Measurements from ENCODE around the gene PHLDB2. TPM values are rescaled to one million over a fixed set of nuclear protein-coding genes. Genes with fewer than 3 reads are reported as not detected.

The PHLDB2 gene
- total and polyA plus RNA-seq, 2 of the 4 experiments (the other 2 are of a cell fraction) = 10.6 to 28.7 TPM

DNA sequence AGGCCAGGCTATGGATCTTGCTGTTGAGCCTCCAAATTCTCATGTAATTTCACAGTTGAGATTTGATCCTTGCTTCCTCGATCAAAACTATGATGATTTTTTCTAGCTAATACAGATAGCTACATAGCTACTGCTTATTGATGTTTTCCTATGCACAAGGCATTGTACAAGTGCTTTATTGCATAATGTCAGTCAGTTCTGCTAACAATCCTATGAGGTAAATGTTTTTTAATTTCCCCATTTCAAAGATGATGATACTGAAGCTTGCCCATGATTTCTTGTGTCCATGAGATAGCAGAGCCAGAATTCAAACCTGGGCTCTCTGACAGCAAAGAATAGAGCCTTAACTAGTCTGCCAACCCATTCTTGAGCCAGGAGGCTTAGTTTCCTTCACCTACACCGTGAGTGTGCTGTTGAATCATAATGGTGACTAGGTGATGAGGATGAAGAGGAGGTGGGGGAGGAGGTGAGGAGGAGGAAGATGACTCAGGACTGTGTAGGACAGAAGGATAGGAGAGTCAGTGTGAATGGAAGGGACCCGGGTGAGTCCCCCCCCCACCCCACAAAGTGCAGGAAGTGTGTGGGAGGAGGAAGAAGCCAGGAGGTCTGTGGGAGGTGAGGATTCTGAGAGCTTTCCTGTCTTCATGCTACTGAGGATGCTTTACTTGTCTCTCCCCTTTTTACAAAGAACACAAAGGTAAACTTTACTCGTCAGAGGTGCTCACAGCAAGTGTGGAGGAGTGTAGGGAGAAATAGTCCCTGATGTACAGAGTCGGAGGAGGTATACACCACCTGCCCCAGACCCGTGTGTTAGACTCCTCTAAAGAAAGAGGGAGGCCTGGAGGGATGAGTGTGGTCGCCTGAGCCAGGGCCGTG, 143.3 kb downstream of the PHLDB2 start:
- no peak overlapping the region; the same call in 1 of the 2 replicates for H2BK20ac ChIP-seq (ENCODE audit: low read depth, low read length)
- no peak overlapping the region; a peak in 1 of 4 replicates for H4K8ac ChIP-seq (ENCODE audit: low read depth in 2 of 2, low read length in 2 of 2)
- H3K56ac ChIP-seq (ENCODE audit: extremely low read depth, insufficient read depth, low read length) = no peak overlapping the region
- H3K4me3 ChIP-seq (ENCODE audit: insufficient read depth, low read depth, low read length) = no peak overlapping the region
- intact Hi-C loops (cut with micrococcal nuclease) (no loop called here), dilution Hi-C loops (cut with HindIII; ENCODE audit: low sequenced_read_pairs, unreplicated experiment) (no loop called here), in situ Hi-C loops (cut with MboI; ENCODE audit: low sequenced_read_pairs) (no loop called here)
- H3K14ac ChIP-seq (replicated peaks; ENCODE audit: low read depth, low read length) = no peak overlapping the region
- ATAC-seq (ENCODE audit: low read depth) (no peak), DNase-seq (peak; percentile 81)
- H2BK120ac ChIP-seq (ENCODE audit: low read depth, low read length) = no peak overlapping the region; the same call in 1 of the 2 replicates
- H3K9me3 ChIP-seq (ENCODE audit: control insufficient read depth, insufficient read depth, low read length) = no peaks in the 10 kb centered on the region
- no peak overlapping the region for H2AK9ac ChIP-seq (replicated peaks; ENCODE audit: low read depth, low read length, poor library complexity)
- H4K20me1 ChIP-seq (ENCODE audit: insufficient read depth, low read length) = no peaks in the 10 kb centered on the region
- H3K36me3 ChIP-seq (ENCODE audit: control insufficient read depth, insufficient read depth, low read length) = no peaks in the 10 kb centered on the region
- ChIA-PET CTCF (interaction anchor here (0.7 to 1.4 kb wide), 3 partner anchors 11 to 41 kb away, joined by 3 read pairs; no protein-coding TSS in a partner anchor), POLR2A (ENCODE audit: unreplicated experiment) (no interaction called here)
- no peaks in the 10 kb centered on the region for H3K79me1 ChIP-seq (ENCODE audit: low read depth in 1 of 2, low read length in 2 of 2)
- H2BK5ac ChIP-seq (ENCODE audit: low read depth, low read length, poor library complexity, severe bottlenecking) = no peak overlapping the region
- WGBS, 2 experiments (ENCODE audit: extremely low coverage in 2 of 2, insufficient read length in 1 of 2) = 80% methylated on average over 2 of the region's 8 CpGs; no CpG with 5 or more reads in 1 of the 2 experiments
- H4K91ac ChIP-seq (ENCODE audit: insufficient read depth, low read depth, low read length) = no peak overlapping the region
- peaks cover 6% of the 10 kb centered on the region for H3K4me1 ChIP-seq (ENCODE audit: control insufficient read depth, insufficient read depth, low read length)
- BruUV-seq (replicated peaks) = no TSS peak
- TF ChIP-seq NFE2L2 (IDR thresholded peaks at IDR 0.05; ENCODE audit: low read depth, low read length) = no peak
- TF ChIP-seq CEBPB (IDR thresholded peaks at IDR 0.05; ENCODE audit: low read depth, low read length) = peak; percentile 57; the same call in 1 of the 2 replicates
- 0 out of 2 replicates have a peak, but pooled peaks have one; percentile 40 for TF ChIP-seq MAZ (IDR thresholded peaks at IDR 0.05; ENCODE audit: borderline replicate concordance, low read depth, low read length)
- no peak for TF ChIP-seq RCOR1 (IDR thresholded peaks at IDR 0.05; ENCODE audit: insufficient replicate concordance, low read length)
- TF ChIP-seq BHLHE40 (IDR thresholded peaks at IDR 0.05; ENCODE audit: low read depth, low read length) = peak; percentile 36; the same call in 1 of the 2 replicates
- TF ChIP-seq FOS (IDR thresholded peaks at IDR 0.05; ENCODE audit: low read depth, low read length) = peak; percentile 65; the same call in 1 of the 2 replicates
- TF ChIP-seq POLR2A (IDR thresholded peaks at IDR 0.05; ENCODE audit: low read depth, low read length) = no peak
- no peak for TF ChIP-seq RAD21 (IDR thresholded peaks at IDR 0.05; ENCODE audit: low read length)
- TF ChIP-seq MAFK (IDR thresholded peaks at IDR 0.05; ENCODE audit: low read depth, low read length) = no peak
- no peak for TF ChIP-seq RFX5 (IDR thresholded peaks at IDR 0.05; ENCODE audit: low read depth, low read length)
- H3K4ac ChIP-seq (ENCODE audit: low read depth, low read length) = no peak overlapping the region; the same call in 1 of the 2 replicates
- no peak overlapping the region for H3K18ac ChIP-seq (ENCODE audit: low read depth, low read length)
- H2BK15ac ChIP-seq (ENCODE audit: low read depth, low read length) = no peak overlapping the region
- no peak overlapping the region for H3K9ac ChIP-seq (ENCODE audit: low read depth, low read length)
- no peak overlapping the region for H4K5ac ChIP-seq (ENCODE audit: low read depth, low read length)
- H3K27me3 ChIP-seq (ENCODE audit: control insufficient read depth, insufficient read depth, low read length) = no peaks in the 10 kb centered on the region; the same call in 1 of the 2 replicates
- H2AFZ ChIP-seq (replicated peaks; ENCODE audit: low read length, poor library complexity) = peak overlapping the region; percentile 3
- H3K4me2 ChIP-seq (ENCODE audit: low read depth, low read length) = no peak overlapping the region
- H3K27ac ChIP-seq (ENCODE audit: insufficient read depth, low read length) = no peak overlapping the region; the same call in 1 of the 2 replicates
- H3K9me1 ChIP-seq (ENCODE audit: insufficient read depth, low read length) = peaks cover 6% of the 10 kb centered on the region
- no peak overlapping the region for H3K23ac ChIP-seq (ENCODE audit: low read depth, low read length)
- H2AK5ac ChIP-seq (ENCODE audit: low read depth, low read length) = peak overlapping the region; percentile 35; the same call in 1 of the 2 replicates

Data from IMR-90 (cell line).